ENCODE results near the gene SLC10A4.

SLC10A4 gene

GRCh38 chr4:48490012-48490679, 7.0 kb downstream of the SLC10A4 start, which contains the start of gene ZAR1:
TSS of gene ZAR1 (plus strand) at chr4:48490252. CDS start at chr4:48490292, 40 bp downstream.
- DNase-seq = no peak

GRCh38 chr4:48490680-48491513, 7.8 kb downstream of the SLC10A4 start:
- DNase-seq = no peak

- DNase-seq = no peak
Observed at GRCh38 chr4:48491514-48492176, 8.5 kb downstream of the SLC10A4 start.

GRCh38 chr4:48493452-48494100, 10.4 kb downstream of the SLC10A4 start:
- DNase-seq = peak; percentile 55

GRCh38 chr4:48495941-48496340, 12.8 kb downstream of the SLC10A4 start:
- no peak for DNase-seq

GRCh38 chr4:48498895-48499294, 15.8 kb downstream of the SLC10A4 start:
- DNase-seq = no peak

DNA sequence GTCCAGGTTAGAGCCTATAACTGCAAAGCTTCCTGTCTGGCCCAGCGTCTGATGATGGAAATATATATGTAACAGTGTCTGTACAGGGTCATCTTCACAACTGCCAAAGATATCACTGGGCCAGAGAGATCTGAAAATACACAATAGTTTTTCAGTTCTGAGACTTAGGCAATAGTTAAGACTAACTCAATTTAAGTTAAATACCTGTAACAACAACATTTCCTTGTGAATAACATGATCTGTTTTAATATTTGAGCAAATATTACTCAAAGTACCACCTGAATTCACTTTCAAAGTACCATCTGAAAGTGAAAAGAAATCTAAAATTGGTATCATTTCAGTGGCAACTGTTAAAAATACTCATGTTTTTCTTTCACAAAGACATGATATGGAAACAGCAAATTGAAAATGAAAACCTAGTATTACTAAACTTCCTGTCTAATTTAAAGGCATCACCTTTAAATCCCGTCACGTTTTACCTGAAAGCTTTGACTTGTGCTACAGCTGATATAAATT, 16.5 kb downstream of the SLC10A4 start:
- DNase-seq = no peak

GRCh38 chr4:48503233-48504025, 20.3 kb downstream of the SLC10A4 start:
- DNase-seq = no peak

DNA sequence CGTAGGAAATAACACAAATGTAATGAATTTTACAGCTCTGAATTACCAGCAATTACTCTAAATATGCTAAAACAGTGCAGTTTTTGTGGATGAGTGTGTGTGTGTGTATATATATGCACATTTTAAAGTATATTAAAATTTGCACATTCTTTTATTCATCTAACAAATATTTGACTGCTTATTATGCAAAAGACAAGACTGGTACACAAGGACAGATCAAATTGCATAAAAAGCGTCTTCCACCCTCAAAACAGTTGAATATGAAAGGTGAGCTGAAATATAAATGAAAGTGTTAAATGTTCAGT, 20.8 kb downstream of the SLC10A4 start:
- DNase-seq = no peak

GRCh38 chr4:48504352-48504751, 21.2 kb downstream of the SLC10A4 start:
- no peak for DNase-seq

- DNase-seq = no peak
Observed at GRCh38 chr4:48506716-48507115, 23.6 kb downstream of the SLC10A4 start.

DNA sequence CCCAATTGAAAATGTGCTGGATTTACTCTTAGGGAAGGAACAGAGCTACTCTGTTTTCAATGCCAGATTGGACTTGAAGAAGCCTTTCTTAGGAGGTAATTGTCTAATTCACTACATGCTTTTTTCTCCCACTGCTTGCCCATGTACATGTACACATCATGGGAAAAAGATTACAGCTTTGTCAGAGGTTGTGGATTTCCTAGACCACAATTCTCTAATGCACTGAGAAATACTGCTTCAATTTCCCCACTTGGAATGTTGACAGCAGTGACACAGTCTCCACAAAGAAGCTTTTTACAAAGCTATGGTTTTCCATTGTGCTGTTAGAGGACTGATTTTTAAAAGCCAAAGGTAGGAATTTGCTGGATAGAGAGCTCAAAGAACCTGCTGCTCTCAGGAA, 26.4 kb downstream of the SLC10A4 start:
- DNase-seq = no peak

GRCh38 chr4:48518143-48518542, 35.0 kb downstream of the SLC10A4 start:
- DNase-seq = no peak

DNA sequence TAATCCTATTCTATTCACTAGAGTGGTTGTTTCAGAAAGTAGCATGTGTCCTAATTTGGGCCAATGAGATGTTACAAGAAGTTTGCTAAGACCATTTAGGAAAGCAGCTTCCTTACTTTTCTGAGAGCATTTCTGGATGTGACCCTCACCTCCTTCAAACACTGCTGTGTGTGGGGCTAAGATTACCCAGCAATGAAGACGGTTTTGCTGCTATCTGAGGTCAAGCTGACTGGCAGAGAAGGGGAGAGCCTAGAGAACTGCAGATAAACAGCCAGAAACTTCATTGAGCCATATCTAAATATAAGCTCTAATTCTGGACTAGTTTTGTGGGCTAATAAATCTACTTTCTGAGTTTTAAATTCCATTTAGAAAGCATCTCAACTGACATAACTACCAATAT, 43.3 kb downstream of the SLC10A4 start:
- DNase-seq = no peak

GRCh38 chr4:48538358-48538757, 55.2 kb downstream of the SLC10A4 start:
- no peak for DNase-seq
